CD4-positive, alpha-beta T cell treated with Interferon gamma for 1 hour (primary cell): ENCODE results near the gene SNX14.
"Not testable (repeated sequence)": the region's sequence is repeated elsewhere in the genome, so short reads cannot be mapped to it uniquely, and the experiment has no call there.

Source experiments
- DNase-seq: peaks from one replicate; pipeline ENCODE4 v3.0.0-alpha.2; 2020

Gene SNX14

DNA sequence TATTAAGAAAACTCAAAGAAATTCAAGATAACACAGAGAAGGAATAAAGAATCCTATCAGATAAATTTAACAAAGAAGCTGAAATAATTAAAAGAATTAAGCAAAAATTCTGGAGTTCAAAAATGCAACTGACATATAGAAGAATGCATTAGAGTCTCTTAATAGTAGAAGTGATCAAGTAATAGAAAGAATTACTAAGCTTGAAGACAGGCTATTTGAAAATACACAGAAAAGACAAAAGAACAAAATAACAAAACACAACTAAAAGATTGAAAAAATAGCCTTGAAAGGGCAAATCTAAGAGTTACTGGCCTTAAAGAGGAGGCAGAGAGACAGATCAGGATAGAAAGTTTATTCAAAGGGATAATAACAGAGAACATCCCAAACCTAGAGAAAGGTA, 12.1 kb downstream of the SNX14 start:
- DNase-seq: no peak

DNA sequence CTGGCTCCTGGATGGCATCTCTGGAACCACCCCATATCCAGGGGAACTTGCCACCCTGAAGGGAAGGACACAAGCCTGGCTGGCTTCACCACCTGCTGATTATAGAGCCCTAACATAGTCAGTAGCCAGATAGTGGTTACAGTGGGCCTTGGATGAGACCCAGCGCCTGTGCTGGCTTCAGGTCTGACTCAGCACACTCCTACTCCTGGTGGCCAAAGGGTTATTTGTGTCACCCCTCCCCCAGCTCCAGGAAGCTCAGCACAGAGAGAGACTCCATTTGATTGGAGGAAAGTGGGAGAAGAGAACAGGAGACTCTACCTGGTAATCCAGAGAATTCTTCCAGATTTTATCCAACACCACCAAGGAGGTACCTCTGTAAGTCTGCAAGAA, 12.8 kb downstream of the SNX14 start:
- DNase-seq: no peak

DNA sequence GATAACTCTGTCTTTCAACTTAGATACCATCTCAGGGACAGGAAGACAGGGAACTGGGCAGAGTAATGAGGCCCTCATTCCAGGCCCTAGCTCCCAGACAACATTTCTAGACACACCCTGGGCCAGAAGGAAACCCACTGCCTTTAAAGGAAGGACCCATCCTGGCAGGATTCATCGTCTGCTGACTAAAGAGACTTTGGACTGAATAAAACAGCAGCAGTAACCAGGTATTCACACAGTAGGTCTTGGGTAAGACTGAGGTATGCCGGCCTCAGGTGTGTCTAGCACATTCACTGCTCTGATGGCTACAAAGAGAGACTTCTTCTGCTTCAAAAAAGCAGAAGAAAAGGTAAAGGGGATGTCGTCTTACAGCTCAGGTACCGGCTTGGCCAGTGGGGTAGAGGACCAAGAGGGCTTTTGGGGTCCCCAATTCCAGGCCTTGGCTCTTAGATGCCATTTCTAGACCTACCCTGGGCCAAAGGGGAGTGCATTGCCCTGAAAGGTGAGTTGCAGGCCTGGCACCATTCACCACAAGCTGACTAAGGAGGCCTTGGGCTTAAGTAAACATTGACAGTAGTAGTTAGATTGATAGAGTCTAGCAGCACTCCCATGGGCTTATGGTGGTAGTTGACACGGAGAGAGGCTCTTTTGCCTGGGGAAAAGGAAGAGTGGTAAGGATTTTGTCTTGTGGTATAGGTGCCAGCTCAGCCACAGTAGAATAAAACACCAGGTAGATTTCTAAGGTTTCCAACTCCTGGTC, 13.4 kb downstream of the SNX14 start:
- no peak for DNase-seq

DNA sequence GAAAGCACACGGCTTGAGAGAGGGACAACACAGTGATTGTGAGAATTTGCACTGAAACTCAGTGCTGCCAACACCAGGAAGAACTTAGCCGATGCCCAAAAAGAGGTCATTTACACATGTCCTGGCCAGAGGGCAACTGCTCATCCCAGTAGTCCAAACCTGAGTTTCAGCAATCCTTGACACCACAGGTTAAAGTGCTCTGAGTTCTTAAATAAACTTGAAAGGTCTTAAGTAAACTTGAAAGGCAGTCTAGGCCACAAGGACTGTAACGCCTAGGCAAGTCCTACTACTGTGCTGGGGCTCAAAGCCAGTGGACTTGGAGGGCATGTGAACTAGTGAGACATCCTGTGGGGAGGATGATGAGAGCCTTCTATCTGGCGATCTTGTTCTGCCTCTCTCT, 14.1 kb downstream of the SNX14 start:
- no peak for DNase-seq

DNA sequence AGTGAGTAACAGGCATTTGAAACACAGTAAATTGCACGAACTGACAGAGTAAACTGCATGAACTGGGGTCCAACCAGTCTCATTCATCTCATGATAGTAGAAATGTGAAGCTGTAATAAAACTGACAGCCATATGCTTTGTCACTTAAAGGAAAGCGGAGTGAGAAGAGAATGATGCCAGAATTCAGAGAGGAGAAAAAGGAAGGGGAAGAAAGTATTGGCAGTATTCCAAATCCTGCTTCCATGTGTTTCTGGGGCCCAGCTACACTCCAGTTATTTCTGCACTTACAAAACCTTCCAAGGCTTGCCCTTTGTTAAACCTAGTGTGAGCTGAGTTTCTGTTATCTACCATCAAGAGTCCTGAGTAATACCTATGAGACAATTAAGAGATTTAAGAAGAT, 17.2 kb downstream of the SNX14 start:
- no peak for DNase-seq

DNA sequence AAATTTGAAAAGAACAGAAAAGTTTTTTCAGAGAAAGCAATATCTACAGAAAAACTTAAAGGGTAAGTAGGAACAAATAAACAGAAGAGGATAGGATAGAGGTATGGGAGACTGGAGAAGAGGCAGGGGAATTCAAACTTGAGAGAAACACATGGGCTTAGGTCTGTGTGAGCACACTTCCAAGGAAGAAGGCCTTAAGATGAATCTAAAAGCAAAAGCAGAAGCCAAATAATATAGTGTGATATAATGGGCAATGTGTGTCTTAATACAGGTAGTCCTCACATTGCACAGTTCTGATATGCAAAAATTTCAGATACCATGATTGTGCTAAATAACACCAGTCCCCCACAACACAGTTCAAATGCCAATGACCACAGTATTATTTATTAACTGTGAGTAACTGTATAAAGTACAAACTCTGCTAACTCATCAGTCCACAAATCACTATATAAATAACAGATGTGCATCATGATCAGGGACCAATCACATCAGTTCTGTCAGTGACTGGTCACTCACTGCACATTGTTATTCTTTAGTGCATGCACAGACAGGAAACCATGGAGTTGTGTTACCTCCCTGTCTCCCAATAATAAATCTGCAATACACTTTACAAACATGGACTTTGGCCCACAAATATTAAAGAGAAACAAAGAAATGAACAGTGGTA, 18.6 kb downstream of the SNX14 start:
- no peak for DNase-seq

DNA sequence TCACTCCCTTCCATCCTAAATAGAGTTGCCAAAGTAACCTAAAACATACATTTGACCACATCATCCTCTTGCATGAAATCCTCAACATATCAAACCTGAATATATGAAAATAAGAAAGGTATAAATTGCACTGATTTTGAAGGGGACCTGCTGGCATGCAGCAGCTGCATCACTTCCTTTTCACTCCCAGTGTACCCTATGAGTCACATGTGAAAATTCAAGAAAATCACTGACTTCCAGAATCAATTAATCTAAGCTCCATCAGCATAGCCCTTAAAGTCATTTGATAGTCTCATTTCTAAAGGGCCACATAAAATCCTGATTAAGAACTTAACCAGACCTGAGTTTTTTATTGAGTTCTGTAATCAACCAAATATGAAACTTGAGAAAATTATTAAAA, 24.3 kb downstream of the SNX14 start:
- DNase-seq: no peak

DNA sequence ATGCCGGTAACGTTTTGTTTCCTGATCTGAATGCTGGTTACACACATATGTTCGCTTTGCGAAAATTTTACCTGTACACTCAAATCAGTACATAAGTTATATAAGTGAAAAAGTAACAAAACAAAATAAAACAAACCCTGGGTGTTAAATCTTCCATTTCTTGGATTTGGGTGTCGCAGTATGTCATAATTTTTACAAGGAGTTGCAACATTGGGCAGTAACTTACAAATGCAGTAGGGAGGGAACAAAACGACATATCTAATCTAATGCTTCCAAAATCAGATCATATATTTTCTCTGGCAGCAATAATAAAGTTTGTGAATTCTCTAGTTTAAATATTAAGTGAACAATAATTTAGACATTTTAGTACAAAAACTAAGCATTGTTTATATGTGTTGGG, 25.2 kb downstream of the SNX14 start:
- no peak for DNase-seq

DNA sequence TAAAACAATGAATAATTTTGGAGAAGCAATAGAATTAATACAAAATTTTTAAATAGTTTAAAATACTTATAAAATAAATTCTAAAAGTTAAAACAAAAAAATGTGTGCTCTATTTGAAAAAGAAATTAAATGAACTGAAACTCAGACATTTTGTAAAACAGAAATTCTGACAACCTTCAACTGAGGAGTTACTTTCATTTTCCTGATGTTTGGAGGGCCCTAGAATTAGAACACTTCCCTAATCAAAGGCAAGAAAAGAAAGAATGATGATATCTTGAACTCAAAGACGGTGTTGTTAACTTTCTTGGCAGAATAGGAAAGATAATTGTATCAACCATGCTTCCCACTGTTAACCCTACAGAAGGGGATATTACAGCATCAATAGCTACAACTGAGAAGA, 27.9 kb downstream of the SNX14 start:
- no peak for DNase-seq

DNA sequence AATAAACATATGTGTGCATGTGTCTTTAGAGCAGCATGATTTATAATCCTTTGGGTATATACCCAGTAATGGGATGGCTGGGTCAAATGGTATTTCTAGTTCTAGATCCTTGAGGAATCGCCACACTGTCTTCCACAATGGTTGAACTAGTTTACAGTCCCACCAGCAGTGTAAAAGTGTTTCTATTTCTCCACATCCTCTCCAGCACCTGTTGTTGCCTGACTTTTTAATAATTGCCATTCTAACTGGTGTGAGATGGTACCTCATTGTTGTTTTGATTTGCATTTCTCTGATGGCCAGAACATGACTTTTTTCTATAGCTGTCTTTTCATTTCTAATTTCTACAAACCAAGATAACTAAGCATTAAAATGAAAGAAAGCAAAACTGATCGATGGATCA, 29.4 kb downstream of the SNX14 start:
- not testable (repeated sequence) for DNase-seq

DNA sequence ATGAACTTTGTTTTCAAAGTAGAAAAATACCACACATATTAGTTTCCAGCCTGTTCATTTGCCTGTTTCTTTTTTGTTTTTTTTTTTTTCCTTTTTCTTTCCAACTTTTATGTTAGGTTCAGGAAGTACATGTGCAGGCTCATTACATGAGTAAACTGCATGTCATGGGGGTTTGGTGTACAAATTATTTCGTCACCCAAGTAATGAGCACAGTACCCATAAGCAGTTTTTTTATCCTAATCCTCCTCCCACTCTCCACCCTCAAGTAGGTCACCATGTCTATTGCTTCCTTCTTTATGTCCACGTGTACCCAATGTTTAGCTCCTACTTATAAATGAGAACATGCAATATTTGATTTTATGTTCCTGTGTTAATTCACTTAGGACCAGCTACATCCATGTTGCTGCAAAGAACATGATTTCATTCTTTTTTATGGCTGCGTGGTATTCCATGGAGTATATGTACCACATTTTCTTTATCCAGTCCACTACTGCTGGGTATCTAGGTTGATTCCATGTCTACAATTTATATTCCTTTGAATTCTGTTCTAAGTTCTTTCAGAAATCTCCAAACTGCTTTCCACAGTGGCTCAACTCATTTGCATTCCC, 31.8 kb downstream of the SNX14 start:
- no peak for DNase-seq

DNA sequence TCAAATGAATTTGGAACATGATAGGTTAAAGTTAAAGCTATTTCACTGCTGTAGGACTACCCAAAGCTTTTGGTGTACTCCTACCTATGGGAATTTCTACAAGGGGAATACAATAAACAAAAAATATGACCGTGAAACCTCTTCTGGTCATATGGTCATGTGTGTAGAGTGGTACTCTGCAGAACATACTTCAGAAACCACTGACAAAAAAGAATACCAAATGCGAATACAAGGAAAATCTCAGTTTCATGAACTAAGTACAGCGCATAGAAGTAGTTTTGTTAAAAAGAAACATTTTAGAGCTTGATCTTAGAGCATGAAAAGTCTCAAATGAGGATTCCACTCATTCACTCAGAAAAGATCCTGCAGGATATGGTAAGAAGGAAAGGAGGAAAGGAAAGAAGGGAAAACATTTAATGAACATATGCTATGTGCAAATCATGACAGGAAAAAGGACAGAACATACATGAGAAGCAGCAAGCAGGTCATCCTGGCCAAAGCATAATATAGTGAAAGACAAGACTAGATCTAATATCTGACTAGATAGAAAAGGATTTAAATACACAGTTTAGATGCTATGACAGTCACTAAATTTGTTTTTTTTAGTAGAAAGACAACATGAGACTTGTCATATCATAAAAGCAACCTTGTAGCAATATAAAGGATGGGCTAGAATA, 36.5 kb downstream of the SNX14 start:
- no peak for DNase-seq

DNA sequence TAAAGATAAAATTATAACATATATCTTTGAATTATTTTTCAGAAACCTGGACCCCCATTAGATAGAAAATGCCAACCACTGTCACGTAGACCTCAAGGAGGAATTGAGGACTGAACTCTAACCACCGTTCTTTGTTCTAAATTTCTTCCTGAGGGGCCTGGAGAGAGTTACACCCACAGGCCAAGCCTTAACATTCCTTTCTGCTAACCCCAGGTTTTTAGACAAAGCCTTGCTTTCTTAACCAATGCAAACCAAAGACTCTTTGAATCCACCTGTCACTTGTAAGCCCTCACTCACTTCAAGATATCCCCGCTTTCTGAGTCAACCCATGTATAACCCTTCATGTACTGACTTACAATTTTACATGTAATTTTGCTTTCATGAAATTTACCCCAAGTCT, 41.0 kb downstream of the SNX14 start:
- DNase-seq: no peak

DNA sequence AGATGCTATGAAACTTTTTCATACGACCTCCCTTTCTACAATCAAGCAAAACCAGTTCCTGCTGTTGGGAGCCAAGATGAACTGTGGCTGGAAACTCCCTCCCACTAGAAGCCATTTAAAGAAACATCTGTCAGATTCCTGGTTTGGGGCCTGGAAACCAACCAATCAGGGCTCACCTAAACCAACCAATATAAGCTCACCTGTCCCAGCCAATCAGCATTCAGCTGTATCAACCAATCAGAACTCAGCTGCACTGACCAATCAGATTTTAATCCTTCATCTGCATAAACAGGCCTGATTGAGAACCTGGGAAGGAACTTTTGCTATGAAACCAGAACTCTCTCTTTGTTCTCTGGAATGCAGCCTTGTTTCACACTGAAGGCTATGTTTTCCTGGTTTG, 42.4 kb downstream of the SNX14 start:
- DNase-seq: no peak

DNA sequence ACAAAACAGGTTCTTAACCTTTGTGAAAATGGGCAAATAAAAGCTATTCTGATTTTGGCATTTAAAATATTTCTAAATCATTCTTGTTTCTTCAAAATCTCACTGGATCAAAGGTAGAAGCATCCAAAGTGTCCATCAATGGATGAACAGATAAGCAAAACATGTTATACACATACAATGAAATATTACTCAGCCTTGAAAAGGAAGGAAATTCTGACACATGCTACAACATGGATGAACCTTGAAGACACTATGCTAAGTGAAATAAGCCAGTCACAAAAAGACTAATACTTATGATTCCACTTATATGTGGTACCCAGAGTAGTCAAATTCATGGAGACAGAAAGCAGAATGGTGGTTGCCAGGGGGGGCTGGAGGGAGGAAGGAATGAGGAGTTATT, 45.9 kb downstream of the SNX14 start:
- no peak for DNase-seq

DNA sequence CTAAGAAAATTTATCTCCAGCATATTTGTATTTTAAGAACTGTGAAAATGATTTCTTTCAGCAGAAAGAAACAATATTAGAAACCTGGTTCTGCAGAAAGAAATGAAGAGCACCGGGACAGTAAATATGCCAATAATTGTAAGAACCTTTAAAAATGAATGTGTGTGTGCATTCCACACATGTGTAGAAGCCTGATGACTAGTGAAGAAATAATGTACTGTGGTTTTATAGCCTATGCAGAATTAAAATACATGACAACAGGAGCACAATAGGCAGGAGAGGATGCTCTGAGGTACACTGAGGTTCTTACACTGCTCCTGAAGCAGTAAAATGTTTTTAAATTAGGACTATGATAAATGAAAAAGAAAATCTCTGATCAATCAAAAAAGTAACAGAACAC, 48.9 kb downstream of the SNX14 start:
- no peak for DNase-seq

DNA sequence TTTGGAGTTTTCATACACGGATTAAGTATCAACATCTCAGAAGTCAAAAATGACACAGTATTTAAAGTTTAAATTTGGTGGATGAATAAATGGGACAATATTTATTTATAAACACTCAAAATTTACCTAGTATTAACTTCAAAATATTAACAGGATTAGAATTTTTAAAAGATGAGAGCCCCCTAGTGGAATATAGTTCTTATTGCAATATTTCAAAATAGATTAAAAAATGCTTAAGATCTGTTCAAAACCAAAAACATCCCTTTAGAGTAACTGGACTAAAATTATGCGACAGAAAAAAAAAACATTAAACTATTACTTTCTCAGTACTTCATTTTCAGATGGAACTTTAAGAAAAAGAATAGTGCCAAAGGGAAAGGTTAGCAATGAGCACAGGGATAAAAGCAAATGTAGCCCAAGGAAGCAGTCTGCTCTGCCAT, 56.6 kb downstream of the SNX14 start:
- no peak for DNase-seq

DNA sequence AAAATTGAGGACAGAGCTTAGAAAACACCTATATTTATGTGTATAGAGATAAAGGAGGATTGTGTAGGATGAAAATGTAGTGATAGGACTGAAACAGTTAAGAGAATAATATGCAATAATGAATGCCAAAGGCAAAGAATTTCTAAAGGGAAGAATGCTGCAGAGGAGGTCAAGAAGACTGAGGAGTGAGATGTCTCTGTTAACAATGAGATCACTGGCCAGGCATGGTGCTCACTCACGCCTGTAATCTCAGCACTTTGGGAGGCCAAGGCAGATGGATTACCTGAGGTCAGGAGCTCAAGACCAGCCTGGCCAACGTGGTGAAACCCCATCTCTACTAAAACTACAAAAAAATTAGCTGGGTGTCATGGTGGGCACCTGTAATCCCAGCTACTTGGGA, 69.4 kb downstream of the SNX14 start:
- DNase-seq: not testable (repeated sequence)

DNA sequence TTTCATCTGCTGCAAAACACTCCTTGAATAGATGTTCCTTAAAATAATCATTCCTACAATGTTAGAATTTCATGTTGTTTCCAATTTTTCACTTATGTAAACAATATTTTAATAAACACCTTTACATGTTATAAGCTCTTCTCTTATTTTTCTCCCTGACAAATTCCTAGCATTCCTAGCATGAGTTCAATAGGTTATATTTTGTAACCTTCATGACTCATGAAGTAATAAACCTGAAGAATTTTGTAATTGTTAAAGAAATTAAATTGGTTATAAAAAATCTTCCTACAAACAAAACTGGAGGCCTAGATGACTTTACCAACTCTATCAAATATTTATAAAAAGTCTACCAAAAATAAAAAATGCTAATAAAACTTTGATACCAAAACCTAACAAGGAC, 77.5 kb downstream of the SNX14 start:
- DNase-seq: no peak

DNA sequence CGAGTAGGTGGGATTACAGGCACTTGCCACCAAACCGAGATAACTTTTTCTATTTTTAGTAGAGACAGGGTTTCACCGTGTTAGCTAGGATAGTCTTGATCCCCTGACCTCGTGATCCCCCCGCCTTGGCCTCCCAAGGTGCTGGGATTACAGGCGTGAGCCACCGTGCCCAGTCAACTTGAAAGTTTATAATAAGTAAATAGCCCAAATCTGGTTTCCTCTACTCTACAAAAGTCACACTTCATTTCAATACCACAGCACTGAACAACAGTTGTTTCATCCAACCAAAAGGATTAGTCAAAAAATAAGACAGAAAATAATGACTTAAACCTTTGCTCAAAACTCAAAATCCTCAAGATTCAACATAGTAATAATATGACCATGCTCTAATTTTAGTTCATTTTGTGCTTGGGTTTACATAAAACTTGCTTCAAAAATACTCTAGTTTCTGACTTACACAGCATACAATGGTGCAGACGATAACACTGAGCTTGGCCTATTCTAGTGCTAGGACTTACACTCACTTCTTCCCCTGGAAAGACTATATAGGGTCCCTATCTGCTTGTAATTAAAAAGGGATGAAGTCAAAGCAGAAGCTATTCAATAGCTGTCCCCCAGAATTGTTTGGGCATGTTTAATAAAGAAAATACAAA, 87.1 kb downstream of the SNX14 start:
- DNase-seq: no peak

DNA sequence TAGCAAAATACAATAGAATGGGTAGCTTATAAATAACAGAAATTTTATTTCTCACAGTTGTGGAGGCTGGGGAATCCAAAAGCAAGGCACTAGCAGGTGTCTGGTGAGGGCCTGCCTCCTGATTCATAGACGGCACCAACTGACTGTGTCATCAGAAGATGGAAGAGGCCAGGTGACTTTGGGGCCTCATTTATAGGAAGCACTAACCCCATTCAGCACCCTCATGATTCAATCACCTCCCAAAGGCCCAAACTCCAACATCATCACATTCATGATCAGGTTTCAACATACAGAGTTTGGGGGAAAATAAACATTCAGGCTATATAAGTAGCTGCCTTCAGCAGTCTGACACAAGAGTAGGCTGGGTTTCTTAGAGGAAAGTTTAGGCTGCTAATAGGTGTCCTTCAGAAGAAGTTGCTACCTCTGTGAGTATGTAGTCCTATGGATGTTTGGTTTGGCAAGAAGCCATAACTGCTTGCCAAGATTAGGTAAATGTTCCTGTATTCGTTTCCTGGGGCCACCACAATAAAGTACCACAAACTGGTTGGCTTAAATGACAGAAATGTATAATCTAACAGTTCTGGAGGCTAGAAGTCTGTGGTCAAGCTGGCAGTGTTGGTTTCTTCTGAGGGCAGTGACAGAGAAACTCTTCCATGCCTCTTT, 94.9 kb downstream of the SNX14 start:
- DNase-seq: no peak

DNA sequence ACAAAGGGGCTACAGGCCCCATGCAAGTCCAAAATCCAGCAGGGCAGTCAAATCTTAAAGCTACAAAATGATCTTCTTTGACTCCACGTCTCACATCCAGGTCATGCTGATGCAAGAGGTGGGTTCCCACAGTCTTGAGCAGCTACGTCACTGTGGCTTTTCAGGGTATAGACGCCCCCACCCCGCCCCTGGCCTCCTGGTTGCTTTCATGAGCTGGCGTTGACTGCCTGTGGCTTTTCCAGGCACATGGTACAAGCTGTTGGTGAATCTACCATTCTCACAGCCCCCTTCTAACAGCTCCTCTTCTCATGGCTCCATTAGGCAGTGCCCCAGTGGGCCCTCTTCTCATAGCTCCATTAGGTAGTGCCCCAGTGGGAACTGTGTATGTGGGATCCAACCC, 96.8 kb downstream of the SNX14 start:
- no peak for DNase-seq
